HG02943 (cell line): Measurements from ENCODE around the gene WDFY2.
"Not testable (repeated sequence)": the region's sequence is repeated elsewhere in the genome, so short reads cannot be mapped to it uniquely, and the experiment has no call there.

Experiments used
- ATAC-seq: cut with Tn5 transposase; IDR thresholded peaks from one replicate; pipeline ENCODE4 v1.9.1; 2021; ENCODE audit warnings: mild to moderate bottlenecking, low read depth, moderate library complexity; ENCODE audit not compliant: unreplicated experiment

The WDFY2 gene

GRCh38 chr13:51583875-51584730 is at the start of gene WDFY2:
TSS of gene WDFY2 (plus strand) at chr13:51584462. CDS start at chr13:51584688, 226 bp downstream.
- peak; percentile 83 for ATAC-seq

- no peak for ATAC-seq
These were observed 45.6 kb upstream of the WDFY2 start for GRCh38 chr13:51538591-51539179.

- no peak for ATAC-seq
These were observed 44.4 kb upstream of the WDFY2 start for GRCh38 chr13:51539887-51540286.

- ATAC-seq: no peak
These were observed 43.2 kb upstream of the WDFY2 start for GRCh38 chr13:51541037-51541436.

GRCh38 chr13:51541809-51542258 is 42.4 kb upstream of the WDFY2 start:
- no peak for ATAC-seq

- ATAC-seq: no peak
These were observed 41.7 kb upstream of the WDFY2 start for GRCh38 chr13:51542346-51543242.

- ATAC-seq: not testable (repeated sequence)
These were observed 38.8 kb upstream of the WDFY2 start for GRCh38 chr13:51545446-51545845.

- no peak for ATAC-seq
These were observed 36.7 kb upstream of the WDFY2 start for GRCh38 chr13:51547425-51548176.

- no peak for ATAC-seq
These were observed 35.2 kb upstream of the WDFY2 start for GRCh38 chr13:51549050-51549449.

- ATAC-seq: no peak
These were observed 34.7 kb upstream of the WDFY2 start for GRCh38 chr13:51549593-51549992.

GRCh38 chr13:51550151-51550550 is 34.1 kb upstream of the WDFY2 start:
- no peak for ATAC-seq

- no peak for ATAC-seq
These were observed 32.8 kb upstream of the WDFY2 start for GRCh38 chr13:51551416-51551815.

GRCh38 chr13:51552027-51552426 is 32.2 kb upstream of the WDFY2 start:
- no peak for ATAC-seq

- ATAC-seq: no peak
These were observed 30.7 kb upstream of the WDFY2 start for GRCh38 chr13:51553531-51553930.

- ATAC-seq: no peak
These were observed 27.5 kb upstream of the WDFY2 start for GRCh38 chr13:51556740-51557139.

GRCh38 chr13:51557438-51557837 is 26.8 kb upstream of the WDFY2 start:
- no peak for ATAC-seq

- no peak for ATAC-seq
These were observed 26.2 kb upstream of the WDFY2 start for GRCh38 chr13:51557875-51558612.

- ATAC-seq: no peak
These were observed 24.1 kb upstream of the WDFY2 start for GRCh38 chr13:51559946-51560735.
